Activated CD4-positive, CD25-positive, alpha-beta regulatory T cell treated with anti-CD3 and anti-CD28 coated beads, Interleukin-2, amount 50 U/mL, for 24 hours (primary cell): ENCODE results near the gene NANOS2.
"Not testable (repeated sequence)": the region's sequence is repeated elsewhere in the genome, so short reads cannot be mapped to it uniquely, and the experiment has no call there.

Source experiments
- ATAC-seq, 2 donors: fragments of 150-1000 bp; cut with Tn5 transposase; one replicate each; pipeline ENCODE4 v1.10.0; 2021; ENCODE audit warnings: mild to moderate bottlenecking in 1 of 2, moderate library complexity in 1 of 2

NANOS2 gene

GRCh38 chr19:45927565-45928261, 13.1 kb upstream of the NANOS2 start:
- peak; percentile 98 to 100 for ATAC-seq

- no peak for ATAC-seq
Measured at GRCh38 chr19:45924891-45925447, 10.4 kb upstream of the NANOS2 start.

GRCh38 chr19:45922281-45922680, 7.7 kb upstream of the NANOS2 start:
- no peak for ATAC-seq

- ATAC-seq, result no peak
Measured at GRCh38 chr19:45920458-45920857, 5.9 kb upstream of the NANOS2 start.

- ATAC-seq, result no peak
Measured at GRCh38 chr19:45919678-45920077, 5.1 kb upstream of the NANOS2 start.

GRCh38 chr19:45918721-45919120, 4.1 kb upstream of the NANOS2 start:
- no peak for ATAC-seq

GRCh38 chr19:45917421-45918091, 3.0 kb upstream of the NANOS2 start:
- peak; percentile 64 to 74 for ATAC-seq

GRCh38 chr19:45911291-45911690, 3.3 kb downstream of the NANOS2 start:
- ATAC-seq, result no peak

GRCh38 chr19:45908956-45909355, 5.6 kb downstream of the NANOS2 start:
- no peak for ATAC-seq

GRCh38 chr19:45906221-45906620, 8.4 kb downstream of the NANOS2 start:
- no peak for ATAC-seq

- ATAC-seq, result no peak
Measured at GRCh38 chr19:45905011-45905410, 9.6 kb downstream of the NANOS2 start.

GRCh38 chr19:45902651-45903625, 11.6 kb downstream of the NANOS2 start:
- peak; percentile 87 to 89 for ATAC-seq

GRCh38 chr19:45901912-45902650, 12.5 kb downstream of the NANOS2 start, which contains the start of gene MYPOP:
Gene MYPOP, minus strand, starts transcription at chr19:45902613. Its CDS starts 840 bp downstream, at chr19:45901773.
- no peak for ATAC-seq

- ATAC-seq, result no peak
Measured at GRCh38 chr19:45901432-45901911, 13.1 kb downstream of the NANOS2 start.

- no peak for ATAC-seq
Measured at GRCh38 chr19:45900738-45901431, 13.7 kb downstream of the NANOS2 start.

- no peak for ATAC-seq
Measured at GRCh38 chr19:45899919-45900589, 14.5 kb downstream of the NANOS2 start.

- no peak for ATAC-seq
Measured at GRCh38 chr19:45899253-45899652, 15.3 kb downstream of the NANOS2 start.

- ATAC-seq, result no peak
Measured at GRCh38 chr19:45897261-45897812, 17.2 kb downstream of the NANOS2 start.

- not testable (repeated sequence) for ATAC-seq
Measured at GRCh38 chr19:45895983-45896599, 18.5 kb downstream of the NANOS2 start.

GRCh38 chr19:45895519-45895972, 19.0 kb downstream of the NANOS2 start:
- ATAC-seq, result no peak
